ENCODE data around the gene NEURL1. TPM values are rescaled to one million over a fixed set of nuclear protein-coding genes. Genes with fewer than 3 reads are reported as not detected.

Gene NEURL1
- polyA plus RNA-seq, 12 donors = 9.9 to 42.8 (median 19.1) TPM; not detected in 1

Other genes starting within 250 kb of the NEURL1 start
- not detected for gene RPEL1, start 247.8 kb upstream of the NEURL1 start, polyA plus RNA-seq (ENCODE audit: insufficient read length in 12 of 12)
- 1 to 10 TPM in 1 of 12 donors, under 1 TPM in 9, not detected in 2; 0.10 to 2.0 (median 0.30) TPM for gene INA, start 216.6 kb upstream of the NEURL1 start, polyA plus RNA-seq (ENCODE audit: insufficient read length in 12 of 12)
- 10 to 100 TPM in 4 of 12 donors, 1 to 10 TPM in 7, not detected in 1; 6.9 to 14.9 (median 9.6) TPM for gene PCGF6, start 142.6 kb upstream of the NEURL1 start, polyA plus RNA-seq (ENCODE audit: insufficient read length in 12 of 12)
- gene TAF5, start 125.7 kb upstream of the NEURL1 start, polyA plus RNA-seq (ENCODE audit: insufficient read length in 12 of 12) = 1 to 10 TPM in 11 of 12 donors, not detected in 1; 3.8 to 6.4 (median 4.6) TPM
- gene ATP5MK, start 97.2 kb upstream of the NEURL1 start, polyA plus RNA-seq (ENCODE audit: insufficient read length in 12 of 12) = 100 to 1,000 TPM in 11 of 12 donors, not detected in 1; 168 to 300 (median 270) TPM
- 10 to 100 TPM in 11 of 12 donors, not detected in 1; 18.1 to 29.8 (median 25.1) TPM for gene PDCD11, start 97.1 kb upstream of the NEURL1 start, polyA plus RNA-seq (ENCODE audit: insufficient read length in 12 of 12)
- 10 to 100 TPM in 11 of 12 donors, not detected in 1; 10.3 to 35.4 (median 13.9) TPM for gene CALHM2, start 41.3 kb upstream of the NEURL1 start, polyA plus RNA-seq (ENCODE audit: insufficient read length in 12 of 12)
- gene CALHM1, start 34.8 kb upstream of the NEURL1 start, polyA plus RNA-seq (ENCODE audit: insufficient read length in 12 of 12) = under 1 TPM in 1 of 12 donors, not detected in 11; 0.17 TPM
- under 1 TPM in 1 of 12 donors, not detected in 11; 0.11 TPM for gene CALHM3, start 14.5 kb upstream of the NEURL1 start, polyA plus RNA-seq (ENCODE audit: insufficient read length in 12 of 12)

All from muscle of arm (tissue), 12 donors.